ENCODE results near the gene PSMB1.

DNA sequence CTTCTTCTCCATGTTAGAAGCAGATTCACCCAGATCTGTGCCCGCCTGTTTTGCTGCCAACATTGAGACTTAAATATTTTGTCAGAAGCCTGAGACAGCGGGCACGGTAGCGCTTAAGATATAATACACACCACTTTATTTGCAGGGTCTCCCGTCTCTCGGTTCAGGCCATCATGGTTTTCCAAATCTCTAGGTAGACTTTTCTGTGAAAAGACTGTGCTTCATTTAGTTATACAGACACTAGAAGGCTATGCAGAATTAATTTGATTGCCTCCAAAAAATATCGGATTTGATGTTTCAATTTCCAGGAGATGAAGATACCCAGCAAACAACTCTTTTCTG, 1.7 kb upstream of the PSMB1 start:
- TF ChIP-seq SP1 (CRISPR knock-in tag; conservative IDR thresholded peaks at IDR 0.05) (no peak), CBFB (CRISPR knock-in tag; IDR thresholded peaks at IDR 0.05; ENCODE audit: low read depth) (no peak), CREM (CRISPR knock-in tag; IDR thresholded peaks at IDR 0.05) (no peak), TP53 (CRISPR knock-in tag; IDR thresholded peaks at IDR 0.05) (no peak), NFYB (CRISPR knock-in tag; conservative IDR thresholded peaks at IDR 0.05; ENCODE audit: low read depth) (no peak)
- TF ChIP-seq, protein P1, sequence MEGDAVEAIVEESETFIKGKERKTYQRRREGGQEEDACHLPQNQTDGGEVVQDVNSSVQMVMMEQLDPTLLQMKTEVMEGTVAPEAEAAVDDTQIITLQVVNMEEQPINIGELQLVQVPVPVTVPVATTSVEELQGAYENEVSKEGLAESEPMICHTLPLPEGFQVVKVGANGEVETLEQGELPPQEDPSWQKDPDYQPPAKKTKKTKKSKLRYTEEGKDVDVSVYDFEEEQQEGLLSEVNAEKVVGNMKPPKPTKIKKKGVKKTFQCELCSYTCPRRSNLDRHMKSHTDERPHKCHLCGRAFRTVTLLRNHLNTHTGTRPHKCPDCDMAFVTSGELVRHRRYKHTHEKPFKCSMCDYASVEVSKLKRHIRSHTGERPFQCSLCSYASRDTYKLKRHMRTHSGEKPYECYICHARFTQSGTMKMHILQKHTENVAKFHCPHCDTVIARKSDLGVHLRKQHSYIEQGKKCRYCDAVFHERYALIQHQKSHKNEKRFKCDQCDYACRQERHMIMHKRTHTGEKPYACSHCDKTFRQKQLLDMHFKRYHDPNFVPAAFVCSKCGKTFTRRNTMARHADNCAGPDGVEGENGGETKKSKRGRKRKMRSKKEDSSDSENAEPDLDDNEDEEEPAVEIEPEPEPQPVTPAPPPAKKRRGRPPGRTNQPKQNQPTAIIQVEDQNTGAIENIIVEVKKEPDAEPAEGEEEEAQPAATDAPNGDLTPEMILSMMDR (IDR thresholded peaks at IDR 0.05): no peak
- TF ChIP-seq, protein P2, sequence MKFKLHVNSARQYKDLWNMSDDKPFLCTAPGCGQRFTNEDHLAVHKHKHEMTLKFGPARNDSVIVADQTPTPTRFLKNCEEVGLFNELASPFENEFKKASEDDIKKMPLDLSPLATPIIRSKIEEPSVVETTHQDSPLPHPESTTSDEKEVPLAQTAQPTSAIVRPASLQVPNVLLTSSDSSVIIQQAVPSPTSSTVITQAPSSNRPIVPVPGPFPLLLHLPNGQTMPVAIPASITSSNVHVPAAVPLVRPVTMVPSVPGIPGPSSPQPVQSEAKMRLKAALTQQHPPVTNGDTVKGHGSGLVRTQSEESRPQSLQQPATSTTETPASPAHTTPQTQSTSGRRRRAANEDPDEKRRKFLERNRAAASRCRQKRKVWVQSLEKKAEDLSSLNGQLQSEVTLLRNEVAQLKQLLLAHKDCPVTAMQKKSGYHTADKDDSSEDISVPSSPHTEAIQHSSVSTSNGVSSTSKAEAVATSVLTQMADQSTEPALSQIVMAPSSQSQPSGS (CRISPR knock-in tag; IDR thresholded peaks at IDR 0.05; ENCODE audit: borderline replicate concordance, low read depth): no peak
- TF ChIP-seq, protein P3, sequence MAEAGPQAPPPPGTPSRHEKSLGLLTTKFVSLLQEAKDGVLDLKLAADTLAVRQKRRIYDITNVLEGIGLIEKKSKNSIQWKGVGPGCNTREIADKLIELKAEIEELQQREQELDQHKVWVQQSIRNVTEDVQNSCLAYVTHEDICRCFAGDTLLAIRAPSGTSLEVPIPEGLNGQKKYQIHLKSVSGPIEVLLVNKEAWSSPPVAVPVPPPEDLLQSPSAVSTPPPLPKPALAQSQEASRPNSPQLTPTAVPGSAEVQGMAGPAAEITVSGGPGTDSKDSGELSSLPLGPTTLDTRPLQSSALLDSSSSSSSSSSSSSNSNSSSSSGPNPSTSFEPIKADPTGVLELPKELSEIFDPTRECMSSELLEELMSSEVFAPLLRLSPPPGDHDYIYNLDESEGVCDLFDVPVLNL (CRISPR knock-in tag; IDR thresholded peaks at IDR 0.05; ENCODE audit: borderline replicate concordance, low read depth): no peak
- TF ChIP-seq, protein P4, sequence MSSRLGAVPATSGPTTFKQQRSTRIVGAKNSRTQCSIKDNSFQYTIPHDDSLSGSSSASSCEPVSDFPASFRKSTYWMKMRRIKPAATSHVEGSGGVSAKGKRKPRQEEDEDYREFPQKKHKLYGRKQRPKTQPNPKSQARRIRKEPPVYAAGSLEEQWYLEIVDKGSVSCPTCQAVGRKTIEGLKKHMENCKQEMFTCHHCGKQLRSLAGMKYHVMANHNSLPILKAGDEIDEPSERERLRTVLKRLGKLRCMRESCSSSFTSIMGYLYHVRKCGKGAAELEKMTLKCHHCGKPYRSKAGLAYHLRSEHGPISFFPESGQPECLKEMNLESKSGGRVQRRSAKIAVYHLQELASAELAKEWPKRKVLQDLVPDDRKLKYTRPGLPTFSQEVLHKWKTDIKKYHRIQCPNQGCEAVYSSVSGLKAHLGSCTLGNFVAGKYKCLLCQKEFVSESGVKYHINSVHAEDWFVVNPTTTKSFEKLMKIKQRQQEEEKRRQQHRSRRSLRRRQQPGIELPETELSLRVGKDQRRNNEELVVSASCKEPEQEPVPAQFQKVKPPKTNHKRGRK (CRISPR knock-in tag; IDR thresholded peaks at IDR 0.05; ENCODE audit: borderline replicate concordance): no peak
- TF ChIP-seq, protein P5, sequence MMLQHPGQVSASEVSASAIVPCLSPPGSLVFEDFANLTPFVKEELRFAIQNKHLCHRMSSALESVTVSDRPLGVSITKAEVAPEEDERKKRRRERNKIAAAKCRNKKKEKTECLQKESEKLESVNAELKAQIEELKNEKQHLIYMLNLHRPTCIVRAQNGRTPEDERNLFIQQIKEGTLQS (CRISPR knock-in tag; conservative IDR thresholded peaks at IDR 0.05): no peak
- TF ChIP-seq, protein P6, sequence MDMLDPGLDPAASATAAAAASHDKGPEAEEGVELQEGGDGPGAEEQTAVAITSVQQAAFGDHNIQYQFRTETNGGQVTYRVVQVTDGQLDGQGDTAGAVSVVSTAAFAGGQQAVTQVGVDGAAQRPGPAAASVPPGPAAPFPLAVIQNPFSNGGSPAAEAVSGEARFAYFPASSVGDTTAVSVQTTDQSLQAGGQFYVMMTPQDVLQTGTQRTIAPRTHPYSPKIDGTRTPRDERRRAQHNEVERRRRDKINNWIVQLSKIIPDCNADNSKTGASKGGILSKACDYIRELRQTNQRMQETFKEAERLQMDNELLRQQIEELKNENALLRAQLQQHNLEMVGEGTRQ (CRISPR knock-in tag; IDR thresholded peaks at IDR 0.05): no peak
